Esophagus squamous epithelium (tissue), 5 donors: Measurements from ENCODE around the gene RASA3. TPM values are rescaled to one million over a fixed set of nuclear protein-coding genes. Genes with fewer than 3 reads are reported as not detected.

Experiments used
- DNase-seq: peaks from one replicate; lab custom pipeline; 2025; lab: John Stamatoyannopoulos, UW
- H3K27ac ChIP-seq, 4 donors: fragments of 200-600 bp; sonication (generic); one replicate each; pipeline ENCODE4 v1.5.1; 2016 to 2019; ENCODE audit warnings: mild to moderate bottlenecking in 1 of 4
- H3K27me3 ChIP-seq, 4 donors: fragments of 200-600 bp; sonication (generic); 1 replicate in 3 of 4; 2 replicates in 1 of 4; pipeline versions ENCODE4 v1.5.1 to v1.6.0; 2017 to 2021; ENCODE audit warnings: antibody characterized with exemption in 1 of 4
- H3K36me3 ChIP-seq, 3 donors: fragments of 200-600 bp; sonication (generic); one replicate each; pipeline ENCODE4 v1.5.1; 2016 to 2019
- H3K4me1 ChIP-seq, 3 donors: fragments of 200-600 bp; sonication (generic); one replicate each; pipeline ENCODE4 v1.5.1; 2017 to 2019
- H3K4me3 ChIP-seq, 4 donors: fragments of 200-600 bp; sonication (generic); 1 replicate in 3 of 4; 2 replicates in 1 of 4; pipeline ENCODE4 v1.5.1; 2016 to 2019; ENCODE audit warnings: mild to moderate bottlenecking in 2 of 4, moderate library complexity in 1 of 4
- H3K9me3 ChIP-seq, 3 donors: fragments of 200-600 bp; sonication (generic); one replicate each; pipeline ENCODE4 v1.5.1; 2016 to 2019
- POLR2A ChIP-seq, 4 donors: fragments of 450-650 bp; IDR thresholded peaks; one replicate each; pipeline ENCODE4 v1.6.1; 2017; ENCODE audit warnings: antibody characterized with exemption in 4 of 4, mild to moderate bottlenecking in 4 of 4, moderate library complexity in 3 of 4
- WGBS, 2 donors: methylation state at CpG; one replicate each; pipeline ENCODE4 v1.1.5; 2018; 5-methylcytosine and 5-hydroxymethylcytosine counted together
- intact Hi-C: fragments of 100-400 bp; cut with DNase I; formaldehyde crosslinking; loops from one replicate; pipeline ENCODE4 v1.15.0; 2022
- total RNA-seq, 4 donors: library from RNA; depleted of rRNA; stranded (reverse); fragments of >200 nt; gene quantifications; one replicate each; pipeline ENCODE4 v1.1.0, GENCODE V29; 2016
- TF ChIP-seq, protein P1 (sequence below), 6 experiments: fragments of 450-650 bp in 4 of 6; fragments of 200-600 bp in 2 of 6; sonication (generic) in 2 of 6; IDR thresholded peaks; one replicate each; pipeline ENCODE4 v1.5.1; 2016 to 2019; ENCODE audit warnings: antibody characterized with exemption in 6 of 6, mild to moderate bottlenecking in 4 of 6, moderate library complexity in 4 of 6
- donor health status: DM: yes; HTN: yes; CAD: no.

RASA3 gene
- total RNA-seq, 4 donors from 2014 or later, result 1.4 to 8.8 (median 3.1) TPM

- Histone ChIP-seq H3K36me3 (peaks cover 0 to 52% (median 0%) of the 10 kb centered on the region in 3 donors), H3K27ac (no peak overlapping the region), H3K4me1 (peaks cover 10 to 30% (median 17%) of the 10 kb centered on the region in 3 donors), H3K27me3 (no peaks in the 10 kb centered on the region), H3K9me3 (no peaks in the 10 kb centered on the region), H3K4me3 (no peak overlapping the region)
- WGBS, 2 donors, result 90 to 94% methylated on average over 13 to 19 of the region's 35 CpGs
- TF ChIP-seq, protein P1, sequence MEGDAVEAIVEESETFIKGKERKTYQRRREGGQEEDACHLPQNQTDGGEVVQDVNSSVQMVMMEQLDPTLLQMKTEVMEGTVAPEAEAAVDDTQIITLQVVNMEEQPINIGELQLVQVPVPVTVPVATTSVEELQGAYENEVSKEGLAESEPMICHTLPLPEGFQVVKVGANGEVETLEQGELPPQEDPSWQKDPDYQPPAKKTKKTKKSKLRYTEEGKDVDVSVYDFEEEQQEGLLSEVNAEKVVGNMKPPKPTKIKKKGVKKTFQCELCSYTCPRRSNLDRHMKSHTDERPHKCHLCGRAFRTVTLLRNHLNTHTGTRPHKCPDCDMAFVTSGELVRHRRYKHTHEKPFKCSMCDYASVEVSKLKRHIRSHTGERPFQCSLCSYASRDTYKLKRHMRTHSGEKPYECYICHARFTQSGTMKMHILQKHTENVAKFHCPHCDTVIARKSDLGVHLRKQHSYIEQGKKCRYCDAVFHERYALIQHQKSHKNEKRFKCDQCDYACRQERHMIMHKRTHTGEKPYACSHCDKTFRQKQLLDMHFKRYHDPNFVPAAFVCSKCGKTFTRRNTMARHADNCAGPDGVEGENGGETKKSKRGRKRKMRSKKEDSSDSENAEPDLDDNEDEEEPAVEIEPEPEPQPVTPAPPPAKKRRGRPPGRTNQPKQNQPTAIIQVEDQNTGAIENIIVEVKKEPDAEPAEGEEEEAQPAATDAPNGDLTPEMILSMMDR (IDR thresholded peaks at IDR 0.05), result no peak
- TF ChIP-seq POLR2A (IDR thresholded peaks at IDR 0.05), result no peak
- intact Hi-C loops, result no loop called here
- no peak for DNase-seq
Observed at GRCh38 chr13:114023716-114024602, 108.5 kb downstream of the RASA3 start.

DNA sequence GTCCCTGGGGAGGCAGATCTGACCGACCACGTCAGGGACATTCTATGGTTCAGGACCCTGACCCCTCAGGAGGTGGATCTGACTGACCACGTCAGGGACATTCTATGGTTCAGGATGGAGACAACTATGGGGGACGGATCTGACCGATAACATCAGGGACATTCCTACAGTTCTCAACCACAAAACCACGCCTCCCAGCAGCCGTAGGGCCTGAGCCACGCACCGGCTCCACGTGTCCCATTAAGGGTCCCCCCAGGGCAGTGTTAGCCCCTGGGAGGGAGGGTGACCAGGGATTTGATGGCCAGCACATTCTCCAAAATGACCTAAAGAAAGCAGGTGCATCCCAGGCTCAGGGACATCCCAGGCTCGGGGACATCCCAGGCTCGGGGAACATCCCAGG, 109.5 kb downstream of the RASA3 start:
- 85 to 96% methylated on average over 8 to 9 of the region's 12 CpGs for WGBS, 2 donors
- TF ChIP-seq, protein P1 (IDR thresholded peaks at IDR 0.05), result no peak
- no peak for TF ChIP-seq POLR2A (IDR thresholded peaks at IDR 0.05)
- Histone ChIP-seq H3K4me3 (no peak overlapping the region), H3K4me1 (peaks cover 10 to 29% (median 17%) of the 10 kb centered on the region in 3 donors), H3K27ac (no peak overlapping the region), H3K9me3 (no peaks in the 10 kb centered on the region), H3K36me3 (peaks cover 0 to 63% (median 5%) of the 10 kb centered on the region in 3 donors), H3K27me3 (no peaks in the 10 kb centered on the region)
- DNase-seq, result no peak
- intact Hi-C loops, result no loop called here

GRCh38 chr13:114022309-114022669, 110.1 kb downstream of the RASA3 start:
- peaks cover 0 to 69% (median 5%) of the 10 kb centered on the region in 3 donors for H3K36me3 ChIP-seq

DNA sequence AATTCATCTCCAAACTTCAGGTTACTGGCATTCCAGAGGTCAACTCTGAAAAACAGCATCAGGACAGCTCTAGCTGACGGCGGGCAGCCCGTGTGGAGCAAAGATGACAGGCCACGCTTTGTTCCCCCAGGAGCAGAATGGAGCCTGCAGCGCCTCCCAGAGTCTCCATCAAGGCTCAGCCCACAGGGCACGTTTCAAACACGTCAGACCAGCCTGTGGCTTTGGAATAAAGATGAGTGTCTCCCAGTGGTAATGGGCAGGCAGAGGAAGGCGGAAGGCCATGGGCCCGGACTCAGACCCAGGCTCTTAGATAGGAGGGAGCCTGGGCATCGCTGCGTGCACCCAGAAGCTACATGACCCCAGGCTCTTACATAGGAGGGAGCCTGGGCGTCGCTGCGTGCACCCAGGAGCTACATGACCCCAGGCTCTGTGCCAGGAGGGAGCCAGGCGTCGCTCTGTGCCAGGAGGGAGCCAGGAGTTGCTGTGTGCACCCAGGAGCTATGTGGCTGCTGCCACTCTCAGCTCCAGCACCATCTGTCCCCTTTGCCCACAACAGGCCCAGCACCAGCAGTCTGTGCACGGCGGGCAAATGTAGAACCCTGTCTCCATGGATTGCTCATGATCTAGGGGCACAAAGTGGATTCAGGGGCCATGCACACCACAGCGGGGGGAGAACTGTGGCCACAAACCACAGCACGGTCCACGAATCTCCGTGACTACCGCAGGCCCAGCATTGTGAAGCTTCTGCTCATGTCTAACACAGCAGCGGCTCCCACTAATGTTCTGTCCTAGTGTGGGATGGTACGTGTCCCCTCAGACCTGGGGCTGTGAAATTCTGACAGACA, 110.7 kb downstream of the RASA3 start:
- H3K36me3 ChIP-seq, result peaks cover 0 to 75% (median 5%) of the 10 kb centered on the region in 3 donors
- no peak overlapping the region for H3K27ac ChIP-seq
- 60 to 72% methylated on average over 2 to 12 of the region's 25 CpGs for WGBS, 2 donors
- DNase-seq, result no peak
- H3K9me3 ChIP-seq, result no peaks in the 10 kb centered on the region
- H3K27me3 ChIP-seq, result no peaks in the 10 kb centered on the region
- H3K4me1 ChIP-seq, result peaks cover 10 to 17% (median 15%) of the 10 kb centered on the region in 3 donors
- intact Hi-C loops, result no loop called here
- TF ChIP-seq, protein P1 (IDR thresholded peaks at IDR 0.05), result no peak
- TF ChIP-seq POLR2A (IDR thresholded peaks at IDR 0.05), result no peak
- no peak overlapping the region for H3K4me3 ChIP-seq

More at GRCh38 chr13:114022309-114022669, 110.1 kb downstream of the RASA3 start:
- Histone ChIP-seq H3K9me3 (no peaks in the 10 kb centered on the region), H3K4me3 (no peak overlapping the region), H3K27ac (no peak overlapping the region), H3K4me1 (peaks cover 10 to 23% (median 17%) of the 10 kb centered on the region in 3 donors), H3K27me3 (no peaks in the 10 kb centered on the region)
- intact Hi-C loops, result no loop called here
- 92% methylated on average over 2 of the region's 9 CpGs; no CpG with 5 or more reads in 1 of the 2 donors for WGBS, 2 donors
- DNase-seq, result no peak
- TF ChIP-seq POLR2A (IDR thresholded peaks at IDR 0.05), result no peak
- TF ChIP-seq, protein P1 (IDR thresholded peaks at IDR 0.05), result no peak
